HCT116 (cell line): ENCODE data around the gene CDK4. TPM values are rescaled to one million over a fixed set of nuclear protein-coding genes. Genes with fewer than 3 reads are reported as not detected.
A peak's percentile ranks its signal among the peaks of the same experiment; 100 is the strongest.

Experiments used
- ATAC-seq: fragments of 200-7000 bp; cut with Tn5 transposase; 2 replicates; pipeline ENCODE4 v1.9.1; 2020; ENCODE audit warnings: mild to moderate bottlenecking, moderate library complexity
- BruUV-seq: library from RNA; stranded (reverse); fragments of 400-500 nt; replicated peaks from 2 replicates; lab custom pipeline; 2021; lab: Mats Ljungman, UMichigan
- CTCF ChIA-PET: fragments of 300-600 bp; sonication (Branson Sonifier 250); formaldehyde crosslinking; loops from one replicate; lab custom pipeline; 2021; ENCODE audit warnings: antibody characterized with exemption; lab: Charles Lee
- POLR2A ChIA-PET: fragments of 300-600, 350-600 bp; sonication (Branson Sonifier 250); formaldehyde crosslinking; loops from one replicate; lab custom pipeline; 2021; ENCODE audit warnings: antibody characterized with exemption; lab: Charles Lee
- RAD21 ChIA-PET, 2 experiments: fragments of 300-600 bp; sonication (Branson Sonifier 250); formaldehyde crosslinking; loops; one replicate each; lab custom pipeline; 2023; ENCODE audit warnings: low total read pairs in 2 of 2; ENCODE audit not compliant: uncharacterized antibody in 2 of 2, unreplicated experiment in 2 of 2, low non-redundant PET in 1 of 2; lab: Charles Lee
- DNase-seq: peaks from one replicate; pipeline ENCODE4 v3.0.0-alpha.2; 2010; ENCODE audit warnings: low read depth, low spot score
- H2AFZ ChIP-seq: fragments of 200-600 bp; shearing (Covaris generic), sonication (generic); 2 replicates; pipeline ENCODE4 v1.6.1; 2017; ENCODE audit warnings: low read depth, mixed run types, mixed read lengths, antibody characterized with exemption, low read length; ENCODE audit not compliant: poor library complexity, severe bottlenecking
- H3K27ac ChIP-seq: 2 replicates; pipeline ENCODE4 v1.5.1; 2012; ENCODE audit warnings: low read depth, low read length
- H3K27me3 ChIP-seq: fragments of 200-600 bp; sonication (generic); 2 replicates; pipeline ENCODE4 v1.6.1; 2016; ENCODE audit warnings: mixed run types, low read length, mixed read lengths; ENCODE audit not compliant: insufficient read depth
- H3K36me3 ChIP-seq, 2 experiments: fragments of 200-500 bp in 1 of 2; fragments of 200-600 bp in 1 of 2; sonication (Bioruptor generic) in 1 of 2; sonication (generic) in 1 of 2; 2 replicates each; pipeline versions ENCODE4 v1.5.1 to v1.6.1; 2014 to 2016; ENCODE audit warnings: low read length in 2 of 2, inconsistent platforms in 1 of 2, mixed read lengths in 1 of 2, mixed run types in 1 of 2; ENCODE audit not compliant: insufficient read depth in 2 of 2, control insufficient read depth in 1 of 2
- H3K4me1 ChIP-seq, 2 experiments: fragments of 200-600 bp in 1 of 2; sonication (generic) in 1 of 2; 2 replicates each; pipeline versions ENCODE4 v1.5.1 to v1.6.1; 2012 to 2017; ENCODE audit warnings: low read length in 2 of 2, inconsistent platforms in 1 of 2, mild to moderate bottlenecking in 1 of 2, mixed read lengths in 1 of 2, mixed run types in 1 of 2, moderate library complexity in 1 of 2; ENCODE audit not compliant: insufficient read depth in 2 of 2, control insufficient read depth in 1 of 2
- H3K4me2 ChIP-seq: fragments of 200-600 bp; sonication (generic); 2 replicates; pipeline ENCODE4 v1.6.1; 2017; ENCODE audit warnings: mixed run types, low read length, mixed read lengths
- H3K4me3 ChIP-seq, 2 experiments: fragments of 200-600 bp in 1 of 2; sonication (generic) in 1 of 2; replicated peaks in 1 of 2; 2 replicates each; pipeline ENCODE4 v1.5.1; 2011 to 2016; ENCODE audit warnings: low read length in 2 of 2, control low read depth in 1 of 2, low read depth in 1 of 2, mild to moderate bottlenecking in 1 of 2, mixed read lengths in 1 of 2, mixed run types in 1 of 2
- H3K79me2 ChIP-seq: fragments of 200-600 bp; sonication (generic); 2 replicates; pipeline ENCODE4 v1.6.1; 2017; ENCODE audit warnings: mild to moderate bottlenecking, mixed run types, low read length, moderate library complexity, mixed read lengths; ENCODE audit not compliant: insufficient read depth
- H3K9ac ChIP-seq: fragments of 200-600 bp; sonication (generic); 2 replicates; pipeline ENCODE4 v1.6.1; 2016; ENCODE audit warnings: low read length, mixed read lengths
- H3K9me2 ChIP-seq: fragments of 200-600 bp; sonication (generic), shearing (Covaris generic); 2 replicates; pipeline ENCODE4 v1.6.1; 2017; ENCODE audit warnings: mixed run types, mild to moderate bottlenecking, moderate library complexity; ENCODE audit not compliant: insufficient read depth
- H3K9me3 ChIP-seq, 2 experiments: fragments of 200-500 bp in 1 of 2; fragments of 200-600 bp in 1 of 2; sonication (Bioruptor generic) in 1 of 2; sonication (generic) in 1 of 2; 2 replicates each; pipeline ENCODE4 v1.6.1; 2014 to 2017; ENCODE audit warnings: low read length in 2 of 2, mixed read lengths in 2 of 2, inconsistent platforms in 1 of 2, low read depth in 1 of 2, mild to moderate bottlenecking in 1 of 2, mixed run types in 1 of 2, moderate library complexity in 1 of 2; ENCODE audit not compliant: control insufficient read depth in 1 of 2, insufficient read depth in 1 of 2
- H4K20me1 ChIP-seq: fragments of 200-600 bp; sonication (generic), shearing (Covaris generic); 2 replicates; pipeline ENCODE4 v1.6.1; 2017; ENCODE audit warnings: mixed run types, mild to moderate bottlenecking, moderate library complexity; ENCODE audit not compliant: insufficient read depth
- ATF3 ChIP-seq: IDR thresholded peaks from 2 replicates; pipeline ENCODE4 v1.6.1; 2012
- CBX3 ChIP-seq: IDR thresholded peaks from 2 replicates; pipeline ENCODE4 v1.6.1; 2012; ENCODE audit warnings: low read depth
- CTCF ChIP-seq, 3 experiments: fragments of 200-600 bp in 1 of 3; sonication (generic) in 1 of 3; IDR thresholded peaks in 2 of 3; conservative IDR thresholded peaks in 1 of 3; 2 replicates each; pipeline ENCODE4 v1.5.1; 2012 to 2017; ENCODE audit warnings: low read depth in 2 of 3, low read length in 2 of 3, antibody characterized with exemption in 1 of 3, borderline replicate concordance in 1 of 3, control low read depth in 1 of 3, mild to moderate bottlenecking in 1 of 3, mixed read lengths in 1 of 3, mixed run types in 1 of 3, moderate library complexity in 1 of 3; ENCODE audit not compliant: insufficient read depth in 1 of 3
- EGR1 ChIP-seq: IDR thresholded peaks from 2 replicates; pipeline ENCODE4 v1.6.1; 2012; ENCODE audit warnings: low read depth
- ELF1 ChIP-seq: IDR thresholded peaks from 2 replicates; pipeline ENCODE4 v1.6.1; 2012; ENCODE audit warnings: low read depth, borderline replicate concordance
- EZH2 ChIP-seq: fragments of 200-600 bp; sonication (generic); IDR thresholded peaks from 2 replicates; pipeline ENCODE4 v1.6.1; 2017; ENCODE audit warnings: antibody characterized with exemption, mixed run types
- EZH2phosphoT487 ChIP-seq: fragments of 200-600 bp; IDR thresholded peaks from 2 replicates; pipeline ENCODE4 v1.6.1; 2018; ENCODE audit warnings: antibody characterized with exemption, borderline replicate concordance
- FOSL1 ChIP-seq: IDR thresholded peaks from 2 replicates; pipeline ENCODE4 v1.6.1; 2012; ENCODE audit warnings: low read depth
- JUND ChIP-seq: IDR thresholded peaks from 2 replicates; pipeline ENCODE4 v1.6.1; 2012
- MAX ChIP-seq: IDR thresholded peaks from 2 replicates; pipeline ENCODE4 v1.6.1; 2012
- POLR2A ChIP-seq: IDR thresholded peaks from 2 replicates; pipeline ENCODE4 v1.7.0; 2011; ENCODE audit warnings: borderline replicate concordance; ENCODE audit not compliant: insufficient read depth, insufficient read length; ENCODE audit errors: extremely low read depth
- POLR2AphosphoS5 ChIP-seq: IDR thresholded peaks from 2 replicates; pipeline ENCODE4 v1.6.1; 2011; ENCODE audit warnings: mild to moderate bottlenecking, low read depth, low read length, moderate library complexity
- RAD21 ChIP-seq: IDR thresholded peaks from 2 replicates; pipeline ENCODE4 v1.6.1; 2012; ENCODE audit warnings: low read depth, mild to moderate bottlenecking
- SP1 ChIP-seq: IDR thresholded peaks from 2 replicates; pipeline ENCODE4 v1.6.1; 2012; ENCODE audit warnings: low read depth
- SRF ChIP-seq: IDR thresholded peaks from 2 replicates; pipeline ENCODE4 v1.6.1; 2012; ENCODE audit warnings: low read depth
- TCF7L2 ChIP-seq: IDR thresholded peaks from 2 replicates; pipeline ENCODE4 v1.7.0; 2011; ENCODE audit warnings: borderline replicate concordance, inconsistent platforms; ENCODE audit not compliant: insufficient read depth, insufficient read length; ENCODE audit errors: extremely low read depth
- ZBTB33 ChIP-seq: IDR thresholded peaks from 2 replicates; pipeline ENCODE4 v1.6.1; 2011; ENCODE audit warnings: mild to moderate bottlenecking, low read length, moderate library complexity; ENCODE audit not compliant: insufficient replicate concordance; ENCODE audit errors: extremely low read depth
- ZFX ChIP-seq: fragments of 450-650 bp; IDR thresholded peaks from 2 replicates; pipeline ENCODE4 v1.6.1; 2017
- ZNF274 ChIP-seq: fragments of 200-500 bp; sonication (Bioruptor generic); IDR thresholded peaks from 2 replicates; pipeline ENCODE4 v1.6.1; 2014; ENCODE audit warnings: mild to moderate bottlenecking, low read depth, low read length, inconsistent platforms
- intact Hi-C: fragments of 100-400 bp; cut with micrococcal nuclease; formaldehyde crosslinking; loops from 2 replicates; pipeline ENCODE4 v1.10.0; 2022
- total RNA-seq: library from RNA; stranded (reverse); gene quantifications from one replicate; pipeline ENCODE4 v1.2.1, GENCODE V29; 2021; ENCODE audit not compliant: unreplicated experiment

Gene CDK4
- total RNA-seq, 1 experiment from 2014 or later = 206 TPM

GRCh38 chr12:57767876-57768275 lies 15.8 kb upstream of the CDK4 start (continued):
- no peak for TF ChIP-seq SRF
- no peak for TF ChIP-seq TCF7L2
- no peak for TF ChIP-seq FOSL1
- TF ChIP-seq EZH2 = no peak
- no peak for TF ChIP-seq ZFX
- TF ChIP-seq ELF1 = no peak

- ChIA-PET POLR2A (interaction anchor here (1.2 to 2.4 kb wide), 4 partner anchors 11 to 15 kb away, joined by 4 to 12 read pairs (median 5); partner anchors contain the start of gene CDK4), CTCF (interaction anchor here (4.0 kb wide), 1 partner anchor 11 kb away, joined by 51 read pairs; no protein-coding TSS in a partner anchor), RAD21 (no interaction called here)
- Histone ChIP-seq H3K4me2 (peak overlapping the region; percentile 100), H3K27me3 (no peaks in the 10 kb centered on the region), H4K20me1 (no peaks in the 10 kb centered on the region), H3K36me3 (peaks cover 10 to 27% of the 10 kb centered on the region in 2 experiments; a peak in 3 of 4 replicates), H3K27ac (peak overlapping the region; percentile 73), H3K9me2 (no peaks in the 10 kb centered on the region), H3K4me1 (peaks cover 11 to 47% of the 10 kb centered on the region in 2 experiments), H2AFZ (no peak overlapping the region), H3K79me2 (peaks cover 15% of the 10 kb centered on the region), H3K4me3 (peak overlapping the region; percentile 72 to 81; a peak in 3 of 4 replicates), H3K9me3 (no peaks in the 10 kb centered on the region), H3K9ac (peak overlapping the region; percentile 81; the same call in 1 of the 2 replicates)
- no TSS peak for BruUV-seq
- intact Hi-C loops = no loop called here
- ATAC-seq (no peak), DNase-seq (no peak)
- TF ChIP-seq ATF3 (no peak), JUND (no peak), POLR2A (no peak), SP1 (no peak), CBX3 (no peak), ZBTB33 (no peak), RAD21 (no peak), EZH2 (no peak), EZH2phosphoT487 (no peak), EGR1 (no peak), ZFX (no peak), MAX (no peak), TCF7L2 (no peak), POLR2AphosphoS5 (no peak), ZNF274 (no peak), CTCF (IDR thresholded peaks at IDR 0.05 in 2 of 3, conservative IDR thresholded peaks at IDR 0.05 in 1 of 3; ENCODE audit: borderline replicate concordance in 1 of 3, insufficient read depth in 1 of 3, low read depth in 2 of 3, low read length in 2 of 3) (no peak)
Observed at GRCh38 chr12:57767305-57767698, 15.2 kb upstream of the CDK4 start.
